ENCODE data around the gene SLC2A11.

The SLC2A11 gene

DNA sequence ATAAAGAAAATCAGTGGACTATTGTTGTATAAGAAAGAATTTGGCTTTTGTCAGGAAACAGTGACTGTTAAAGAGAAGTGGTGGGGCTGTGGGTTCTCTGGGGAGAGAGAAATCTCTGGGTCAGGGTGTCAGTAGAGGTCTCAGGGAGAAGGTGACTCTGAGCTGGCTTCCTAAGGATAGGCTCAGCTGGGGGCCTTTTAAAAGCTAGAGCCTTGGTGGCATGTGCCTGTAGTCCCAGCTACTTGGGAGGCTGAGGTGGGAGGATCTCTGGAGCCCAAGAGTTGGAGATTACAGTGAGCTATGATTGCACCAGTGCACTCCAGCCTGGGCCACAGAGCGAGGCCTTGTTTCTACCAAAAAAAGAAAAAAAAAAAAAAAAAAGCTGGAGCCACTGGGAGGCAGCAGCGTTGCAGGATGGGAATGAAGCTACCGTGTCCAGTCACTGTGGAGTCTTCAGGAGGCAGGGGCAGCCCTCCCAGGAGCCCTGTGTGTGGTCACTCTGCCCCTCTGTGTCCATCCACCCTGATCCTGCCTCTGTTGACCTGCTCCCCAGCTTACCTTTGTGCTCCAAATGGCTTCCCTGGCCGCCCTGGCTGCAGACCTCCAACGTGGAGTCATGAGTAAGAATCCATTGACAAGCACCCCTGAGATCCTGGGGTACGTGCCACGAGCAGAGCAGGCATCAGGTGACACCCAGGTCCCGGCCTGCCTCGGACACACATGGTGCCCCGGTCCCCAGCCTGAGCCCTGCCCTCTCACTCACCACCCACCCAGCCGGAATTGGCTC is 31.1 kb downstream of the SLC2A11 start:
- TF ChIP-seq RAD21 (IDR thresholded peaks at IDR 0.05; ENCODE audit: low read depth): peak; percentile 47; the same call in 1 of the 2 replicates
- no peak for TF ChIP-seq ZBTB7A (IDR thresholded peaks at IDR 0.05; ENCODE audit: low read depth)

DNA sequence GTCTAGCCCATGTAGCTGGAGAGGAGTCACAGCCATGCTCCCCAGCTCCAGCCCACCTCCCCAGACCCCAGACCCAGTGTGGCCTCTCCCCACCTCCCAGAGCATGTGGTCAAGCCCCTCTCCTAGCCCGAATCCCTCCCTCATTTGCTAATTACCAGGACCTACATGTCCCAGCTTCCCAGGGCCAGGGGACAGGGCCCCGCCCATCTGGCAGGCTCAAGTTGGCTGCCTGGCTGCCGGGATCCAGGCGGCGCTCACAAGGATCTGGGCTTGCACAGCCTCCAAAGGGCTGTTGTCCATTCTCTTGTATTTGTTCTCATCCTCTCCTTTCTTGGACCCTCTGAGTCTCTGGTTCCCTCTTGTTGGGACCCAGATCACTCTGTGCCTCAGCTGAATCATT is 31.9 kb downstream of the SLC2A11 start:
- TF ChIP-seq NFIC (IDR thresholded peaks at IDR 0.05) (no peak), ZBTB7A (IDR thresholded peaks at IDR 0.05; ENCODE audit: low read depth) (no peak), TAF1 (IDR thresholded peaks at IDR 0.05; ENCODE audit: low read depth) (no peak), FOXM1 (IDR thresholded peaks at IDR 0.05; ENCODE audit: borderline replicate concordance, low read depth) (no peak), TEAD4 (IDR thresholded peaks at IDR 0.05) (no peak), CEBPB (IDR thresholded peaks at IDR 0.05) (no peak), EP300 (IDR thresholded peaks at IDR 0.05; ENCODE audit: borderline replicate concordance) (no peak), YY1 (IDR thresholded peaks at IDR 0.05; ENCODE audit: low read depth) (no peak), CREB1 (IDR thresholded peaks at IDR 0.05; ENCODE audit: low read depth) (no peak), EGR1 (IDR thresholded peaks at IDR 0.05) (no peak), TCF12 (IDR thresholded peaks at IDR 0.05; ENCODE audit: low read depth) (no peak), RAD21 (IDR thresholded peaks at IDR 0.05; ENCODE audit: low read depth) (no peak)
- TF ChIP-seq, protein P1, sequence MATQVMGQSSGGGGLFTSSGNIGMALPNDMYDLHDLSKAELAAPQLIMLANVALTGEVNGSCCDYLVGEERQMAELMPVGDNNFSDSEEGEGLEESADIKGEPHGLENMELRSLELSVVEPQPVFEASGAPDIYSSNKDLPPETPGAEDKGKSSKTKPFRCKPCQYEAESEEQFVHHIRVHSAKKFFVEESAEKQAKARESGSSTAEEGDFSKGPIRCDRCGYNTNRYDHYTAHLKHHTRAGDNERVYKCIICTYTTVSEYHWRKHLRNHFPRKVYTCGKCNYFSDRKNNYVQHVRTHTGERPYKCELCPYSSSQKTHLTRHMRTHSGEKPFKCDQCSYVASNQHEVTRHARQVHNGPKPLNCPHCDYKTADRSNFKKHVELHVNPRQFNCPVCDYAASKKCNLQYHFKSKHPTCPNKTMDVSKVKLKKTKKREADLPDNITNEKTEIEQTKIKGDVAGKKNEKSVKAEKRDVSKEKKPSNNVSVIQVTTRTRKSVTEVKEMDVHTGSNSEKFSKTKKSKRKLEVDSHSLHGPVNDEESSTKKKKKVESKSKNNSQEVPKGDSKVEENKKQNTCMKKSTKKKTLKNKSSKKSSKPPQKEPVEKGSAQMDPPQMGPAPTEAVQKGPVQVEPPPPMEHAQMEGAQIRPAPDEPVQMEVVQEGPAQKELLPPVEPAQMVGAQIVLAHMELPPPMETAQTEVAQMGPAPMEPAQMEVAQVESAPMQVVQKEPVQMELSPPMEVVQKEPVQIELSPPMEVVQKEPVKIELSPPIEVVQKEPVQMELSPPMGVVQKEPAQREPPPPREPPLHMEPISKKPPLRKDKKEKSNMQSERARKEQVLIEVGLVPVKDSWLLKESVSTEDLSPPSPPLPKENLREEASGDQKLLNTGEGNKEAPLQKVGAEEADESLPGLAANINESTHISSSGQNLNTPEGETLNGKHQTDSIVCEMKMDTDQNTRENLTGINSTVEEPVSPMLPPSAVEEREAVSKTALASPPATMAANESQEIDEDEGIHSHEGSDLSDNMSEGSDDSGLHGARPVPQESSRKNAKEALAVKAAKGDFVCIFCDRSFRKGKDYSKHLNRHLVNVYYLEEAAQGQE (IDR thresholded peaks at IDR 0.05; ENCODE audit: low read depth): no peak
- TF ChIP-seq, protein P2, sequence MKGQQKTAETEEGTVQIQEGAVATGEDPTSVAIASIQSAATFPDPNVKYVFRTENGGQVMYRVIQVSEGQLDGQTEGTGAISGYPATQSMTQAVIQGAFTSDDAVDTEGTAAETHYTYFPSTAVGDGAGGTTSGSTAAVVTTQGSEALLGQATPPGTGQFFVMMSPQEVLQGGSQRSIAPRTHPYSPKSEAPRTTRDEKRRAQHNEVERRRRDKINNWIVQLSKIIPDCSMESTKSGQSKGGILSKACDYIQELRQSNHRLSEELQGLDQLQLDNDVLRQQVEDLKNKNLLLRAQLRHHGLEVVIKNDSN (IDR thresholded peaks at IDR 0.05): no peak
- TF ChIP-seq, protein P3, sequence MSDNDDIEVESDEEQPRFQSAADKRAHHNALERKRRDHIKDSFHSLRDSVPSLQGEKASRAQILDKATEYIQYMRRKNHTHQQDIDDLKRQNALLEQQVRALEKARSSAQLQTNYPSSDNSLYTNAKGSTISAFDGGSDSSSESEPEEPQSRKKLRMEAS (IDR thresholded peaks at IDR 0.05): no peak

DNA sequence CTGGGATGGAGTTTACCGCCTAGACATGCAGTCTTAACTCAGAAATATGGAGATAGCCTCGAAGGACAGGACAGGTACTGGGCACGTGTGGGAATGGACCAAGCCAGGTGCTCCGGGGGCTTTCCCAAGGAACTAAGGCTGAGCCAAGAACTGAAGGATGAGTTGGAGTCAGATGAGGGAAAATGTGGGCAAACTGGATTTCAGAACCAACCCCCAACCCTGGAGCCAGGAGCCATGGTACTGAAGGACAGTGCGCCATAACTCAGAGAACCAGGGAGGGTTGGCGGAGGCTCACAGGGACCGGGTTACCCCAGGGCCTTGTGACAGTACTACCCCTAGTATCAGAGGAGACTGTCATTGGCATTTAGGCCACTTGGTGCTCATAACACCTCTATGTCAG is 34.1 kb downstream of the SLC2A11 start:
- TF ChIP-seq TAF1 (IDR thresholded peaks at IDR 0.05; ENCODE audit: low read depth): no peak

DNA sequence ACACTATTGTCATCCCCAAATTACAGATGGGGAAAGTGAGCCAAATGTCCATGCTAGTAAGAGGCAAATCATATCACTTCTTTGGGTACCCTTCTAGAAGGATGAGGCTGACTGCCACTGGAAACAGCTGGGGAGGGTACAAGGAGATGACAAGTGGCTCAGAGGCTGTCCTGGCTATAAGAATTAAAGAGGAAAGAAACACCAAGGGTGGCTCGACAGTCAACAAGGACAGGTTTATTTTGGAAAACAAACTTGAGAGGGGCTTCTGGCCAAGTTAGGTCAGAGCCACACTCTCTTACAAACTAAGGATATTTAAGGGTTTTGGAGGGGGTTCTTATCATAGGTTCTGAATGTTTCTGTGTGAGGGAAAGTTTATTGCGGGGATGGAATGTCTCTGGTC is 34.5 kb downstream of the SLC2A11 start:
- TF ChIP-seq EGR1 (IDR thresholded peaks at IDR 0.05): no peak
- TF ChIP-seq, protein P2 (IDR thresholded peaks at IDR 0.05): no peak
- TF ChIP-seq FOXM1 (IDR thresholded peaks at IDR 0.05; ENCODE audit: borderline replicate concordance, low read depth): no peak
- TF ChIP-seq CREB1 (IDR thresholded peaks at IDR 0.05; ENCODE audit: low read depth): no peak
- TF ChIP-seq YY1 (IDR thresholded peaks at IDR 0.05; ENCODE audit: low read depth): no peak
- TF ChIP-seq, protein P1 (IDR thresholded peaks at IDR 0.05; ENCODE audit: low read depth): no peak
- TF ChIP-seq, protein P3 (IDR thresholded peaks at IDR 0.05): no peak
- no peak for TF ChIP-seq TEAD4 (IDR thresholded peaks at IDR 0.05)
- TF ChIP-seq CEBPB (IDR thresholded peaks at IDR 0.05): no peak
- no peak for TF ChIP-seq RAD21 (IDR thresholded peaks at IDR 0.05; ENCODE audit: low read depth)
- TF ChIP-seq ZBTB7A (IDR thresholded peaks at IDR 0.05; ENCODE audit: low read depth): no peak
- no peak for TF ChIP-seq EP300 (IDR thresholded peaks at IDR 0.05; ENCODE audit: borderline replicate concordance)
- no peak for TF ChIP-seq NFIC (IDR thresholded peaks at IDR 0.05)
- TF ChIP-seq TAF1 (IDR thresholded peaks at IDR 0.05; ENCODE audit: low read depth): no peak
- TF ChIP-seq TCF12 (IDR thresholded peaks at IDR 0.05; ENCODE audit: low read depth): no peak

DNA sequence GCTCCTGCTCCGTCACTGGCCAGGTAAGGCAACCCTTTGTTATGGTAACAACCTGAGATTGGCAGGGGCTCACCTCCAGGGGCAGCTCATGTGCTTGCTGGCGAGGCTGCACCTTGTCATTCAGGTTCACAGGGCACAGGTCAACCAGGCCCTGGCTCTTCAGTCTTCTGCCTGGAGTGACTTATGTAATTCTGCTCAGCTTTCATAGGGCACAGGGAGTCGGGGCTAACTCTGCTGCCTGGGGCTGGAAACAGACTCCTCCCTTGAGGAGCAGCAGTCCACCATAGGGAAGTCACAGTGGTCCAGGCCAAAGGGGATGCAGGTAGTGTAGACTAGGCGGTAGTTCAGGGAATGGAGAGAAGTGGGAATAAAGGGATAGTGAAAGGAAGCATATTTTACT is 35.0 kb downstream of the SLC2A11 start:
- TF ChIP-seq, protein P2 (IDR thresholded peaks at IDR 0.05): no peak
- TF ChIP-seq TAF1 (IDR thresholded peaks at IDR 0.05; ENCODE audit: low read depth) (no peak), EP300 (IDR thresholded peaks at IDR 0.05; ENCODE audit: borderline replicate concordance) (no peak), YY1 (IDR thresholded peaks at IDR 0.05; ENCODE audit: low read depth) (no peak), EGR1 (IDR thresholded peaks at IDR 0.05) (no peak), CEBPB (IDR thresholded peaks at IDR 0.05) (no peak), CREB1 (IDR thresholded peaks at IDR 0.05; ENCODE audit: low read depth) (no peak), TCF12 (IDR thresholded peaks at IDR 0.05; ENCODE audit: low read depth) (no peak), FOXM1 (IDR thresholded peaks at IDR 0.05; ENCODE audit: borderline replicate concordance, low read depth) (no peak), TEAD4 (IDR thresholded peaks at IDR 0.05) (no peak), NFIC (IDR thresholded peaks at IDR 0.05) (no peak), RAD21 (IDR thresholded peaks at IDR 0.05; ENCODE audit: low read depth) (no peak), ZBTB7A (IDR thresholded peaks at IDR 0.05; ENCODE audit: low read depth) (no peak)
- TF ChIP-seq, protein P1 (IDR thresholded peaks at IDR 0.05; ENCODE audit: low read depth): no peak
- TF ChIP-seq, protein P3 (IDR thresholded peaks at IDR 0.05): no peak

All from Ishikawa (cell line).